Measurements from ENCODE around the gene WDFY4. TPM values are rescaled to one million over a fixed set of nuclear protein-coding genes. Genes with fewer than 3 reads are reported as not detected.

Gene WDFY4
- total and polyA plus RNA-seq, 2 of the 13 experiments (the other 11 are each of a cell fraction or from before 2014, with no cell fraction given) = not detected

DNA sequence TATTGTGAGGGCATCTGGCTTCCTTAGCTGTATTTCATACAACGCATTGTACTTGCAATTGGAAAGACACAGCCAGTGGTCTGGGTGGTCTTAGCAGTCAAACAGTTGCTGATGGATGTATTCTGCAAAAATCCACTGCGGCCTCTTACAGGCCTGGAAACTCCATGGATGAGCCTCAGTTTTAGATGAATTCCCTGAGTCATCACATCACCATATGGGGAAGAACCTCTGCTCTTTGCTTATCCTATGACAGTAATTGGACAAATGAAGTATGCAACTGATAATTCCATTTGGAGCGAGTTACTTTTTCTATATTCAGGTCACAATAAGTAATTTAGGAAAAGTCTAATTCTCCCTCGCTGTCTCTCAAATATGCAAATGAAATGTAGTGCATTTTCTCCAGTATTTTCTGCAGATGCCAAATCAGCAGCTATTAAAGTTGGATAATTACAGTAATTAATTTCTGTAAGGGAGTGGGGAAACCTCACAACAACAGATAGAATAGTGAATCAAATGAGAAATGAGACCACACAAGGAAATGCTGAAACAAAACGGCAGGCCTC is 78.8 kb downstream of the WDFY4 start:
- H3K4me1 ChIP-seq (ENCODE audit: insufficient read depth, low read length) = no peaks in the 10 kb centered on the region
- TF ChIP-seq MAFK (conservative IDR thresholded peaks at IDR 0.05 in 1 of 2, IDR thresholded peaks at IDR 0.05 in 1 of 2; ENCODE audit: low read length in 2 of 2) (peak; percentile 38 to 59; a peak in 2 of 4 replicates), MAFF (IDR thresholded peaks at IDR 0.05; ENCODE audit: low read depth, low read length) (peak; percentile 28; the same call in 1 of the 2 replicates), ZFY (CRISPR knock-in tag; IDR thresholded peaks at IDR 0.05) (no peak)
- H3K4me2 ChIP-seq (ENCODE audit: low read depth, low read length) = no peak overlapping the region
- no peak overlapping the region for H3K4me3 ChIP-seq (replicated peaks in 1 of 3; ENCODE audit: insufficient read depth in 1 of 3, low read depth in 2 of 3, low read length in 3 of 3)
- H2AFZ ChIP-seq (ENCODE audit: low read length) = no peak overlapping the region
- H3K36me3 ChIP-seq (replicated peaks in 1 of 2; ENCODE audit: control insufficient read depth in 1 of 2, insufficient read depth in 2 of 2, low read length in 2 of 2) = no peaks in the 10 kb centered on the region
- no peak overlapping the region for H3K9ac ChIP-seq (ENCODE audit: insufficient read depth, low read depth, low read length)
- in situ Hi-C loops (cut with HindIII; ENCODE audit: extremely low pct_ligation_motif_present, low pct_unique_long_range_greater_than_20kb) (no loop called here), intact Hi-C loops (cut with micrococcal nuclease; ENCODE audit: unreplicated experiment) (no loop called here)
- 0 out of 5 replicates have a peak, but pooled peaks cover 2 to 6% of the 10 kb centered on the region in 2 experiments for H3K27me3 ChIP-seq (ENCODE audit: control insufficient read depth in 1 of 2, insufficient read depth in 2 of 2, low read length in 2 of 2)
- CTCF ChIA-PET (ENCODE audit: low intra/inter-chr PET ratio, low total read pairs) = no interaction called here
- BruUV-seq (replicated peaks) = no TSS peak
- no peaks in the 10 kb centered on the region for H3K79me2 ChIP-seq (ENCODE audit: insufficient read depth, low read length)
- DNase-seq (ENCODE audit: low spot score) (no peak), ATAC-seq (no peak), FAIRE-seq (no peak)
- POLR2A ChIA-PET = no interaction called here
- no peak overlapping the region for H3K27ac ChIP-seq (ENCODE audit: extremely low read length, insufficient read depth, low read length)
- H3K9me3 ChIP-seq (ENCODE audit: low read length) = no peaks in the 10 kb centered on the region
- H4K20me1 ChIP-seq (ENCODE audit: insufficient read depth, low read length) = no peaks in the 10 kb centered on the region
- 16% methylated on average over 4 of the region's 5 CpGs for WGBS (ENCODE audit: low lambda C conversion rate)

DNA sequence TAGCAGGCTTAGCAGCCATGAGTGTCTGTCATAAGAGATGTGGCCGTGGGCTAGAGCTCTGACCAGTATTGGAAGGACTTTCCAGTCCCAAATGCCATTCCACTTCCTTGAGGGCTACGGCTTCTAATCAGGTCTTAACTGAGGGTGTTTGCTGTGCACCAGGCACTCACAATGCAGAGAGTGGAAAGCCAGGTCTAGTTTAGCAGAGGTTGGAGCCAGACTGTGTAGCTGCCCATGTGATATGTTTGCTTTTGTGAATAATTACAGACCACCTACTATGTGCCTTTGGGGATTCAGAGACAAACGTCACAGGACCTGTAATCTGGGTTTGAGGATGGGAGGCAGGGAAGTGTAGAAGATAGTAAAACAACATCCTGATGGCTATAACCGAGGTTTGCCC is 79.8 kb downstream of the WDFY4 start:
- 0% methylated on average over 3 of the region's 4 CpGs for WGBS (ENCODE audit: low lambda C conversion rate)

More for the DNA sequence above, 79.8 kb downstream of the WDFY4 start:
- H4K20me1 ChIP-seq (ENCODE audit: insufficient read depth, low read length) = no peaks in the 10 kb centered on the region
- ATAC-seq (no peak), FAIRE-seq (no peak), DNase-seq (ENCODE audit: low spot score) (no peak)
- H3K4me1 ChIP-seq (ENCODE audit: insufficient read depth, low read length) = no peaks in the 10 kb centered on the region
- H3K9ac ChIP-seq (ENCODE audit: insufficient read depth, low read depth, low read length) = no peak overlapping the region
- no peaks in the 10 kb centered on the region for H3K9me3 ChIP-seq (ENCODE audit: low read length)
- H3K36me3 ChIP-seq (replicated peaks in 1 of 2; ENCODE audit: control insufficient read depth in 1 of 2, insufficient read depth in 2 of 2, low read length in 2 of 2) = no peaks in the 10 kb centered on the region
- no TSS peak for BruUV-seq (replicated peaks)
- H3K4me2 ChIP-seq (ENCODE audit: low read depth, low read length) = no peak overlapping the region
- H2AFZ ChIP-seq (ENCODE audit: low read length) = no peak overlapping the region
- POLR2A ChIA-PET = no interaction called here
- in situ Hi-C loops (cut with HindIII; ENCODE audit: extremely low pct_ligation_motif_present, low pct_unique_long_range_greater_than_20kb) = no loop called here
- H3K27me3 ChIP-seq (ENCODE audit: control insufficient read depth in 1 of 2, insufficient read depth in 2 of 2, low read length in 2 of 2) = peaks cover 2 to 12% of the 10 kb centered on the region in 2 experiments; a peak in 2 of 5 replicates
- CTCF ChIA-PET (ENCODE audit: low intra/inter-chr PET ratio, low total read pairs) = no interaction called here
- no peaks in the 10 kb centered on the region for H3K79me2 ChIP-seq (ENCODE audit: insufficient read depth, low read length)
- TF ChIP-seq ZNF296 (CRISPR knock-in tag; conservative IDR thresholded peaks at IDR 0.05) (no peak), SYNCRIP (IDR thresholded peaks at IDR 0.05; ENCODE audit: insufficient read depth, low read depth, low read length) (no peak), SRF (IDR thresholded peaks at IDR 0.05; ENCODE audit: low read depth, low read length) (no peak), SCMH1 (CRISPR knock-in tag; IDR thresholded peaks at IDR 0.05; ENCODE audit: borderline replicate concordance) (no peak)
- intact Hi-C loops (cut with micrococcal nuclease; ENCODE audit: unreplicated experiment) = no loop called here
- no peak overlapping the region for H3K27ac ChIP-seq (ENCODE audit: extremely low read length, insufficient read depth, low read length)
- no peak overlapping the region for H3K4me3 ChIP-seq (replicated peaks in 1 of 3; ENCODE audit: insufficient read depth in 1 of 3, low read depth in 2 of 3, low read length in 3 of 3)

Data from HepG2 (cell line).